ENCODE data around the gene KRTAP5-5. TPM values are rescaled to one million over a fixed set of nuclear protein-coding genes. Genes with fewer than 3 reads are reported as not detected.

Gene KRTAP5-5
- total and polyA plus RNA-seq, 2 experiments from 2014 or later: not detected

DNA sequence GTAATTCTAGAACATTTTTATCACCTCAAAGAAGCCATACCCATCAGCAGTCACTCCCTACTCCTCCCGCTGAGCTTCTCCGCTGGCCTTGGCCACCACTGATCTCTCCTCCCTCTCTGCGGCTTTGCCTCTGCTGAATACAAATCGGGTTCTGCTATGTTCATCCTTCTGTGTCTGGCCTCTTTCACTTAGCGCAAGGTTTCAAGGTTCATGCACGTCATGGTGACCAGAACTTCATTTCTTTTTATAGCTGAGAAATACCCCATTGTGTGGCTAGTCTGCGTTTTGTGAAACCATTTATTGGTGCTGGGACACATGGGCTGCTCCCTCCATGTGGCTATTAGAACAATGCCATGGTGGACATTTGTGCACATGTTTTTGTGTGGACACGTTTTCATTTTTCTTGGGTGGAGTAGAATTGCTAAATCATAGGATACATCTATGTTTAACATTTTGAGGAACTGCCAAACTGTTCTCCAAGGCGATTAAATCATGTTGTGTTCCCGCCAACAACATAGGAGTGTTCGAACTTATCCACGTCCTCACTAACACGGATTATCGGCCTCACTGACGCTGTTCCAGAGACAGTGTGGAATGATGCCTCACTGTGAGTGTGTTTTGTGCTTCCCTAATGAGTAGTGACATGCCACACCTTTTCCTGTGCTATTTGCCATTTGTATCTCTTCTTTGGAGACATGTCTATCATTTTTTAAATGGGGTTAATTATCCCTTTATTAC, 43.2 kb downstream of the KRTAP5-5 start:
- Histone ChIP-seq H3K79me2 (replicated peaks; ENCODE audit: insufficient read depth) (no peaks in the 10 kb centered on the region), H2AFZ (no peak overlapping the region), H3F3A (replicated peaks; ENCODE audit: low read depth) (no peaks in the 10 kb centered on the region), H3K4me1 (ENCODE audit: insufficient read depth) (no peaks in the 10 kb centered on the region), H3K4me3 (no peak overlapping the region), H3K27ac (ENCODE audit: low read depth) (no peak overlapping the region), H3K9me2 (ENCODE audit: insufficient read depth) (no peaks in the 10 kb centered on the region), H3K27me3 (ENCODE audit: insufficient read depth) (no peaks in the 10 kb centered on the region), H4K20me1 (replicated peaks; ENCODE audit: insufficient read depth) (no peaks in the 10 kb centered on the region), H3K36me3 (ENCODE audit: insufficient read depth) (no peaks in the 10 kb centered on the region), H3K4me2 (no peak overlapping the region)
- Mint-ChIP-seq H3K36me3 (ENCODE audit: low read depth) (no peaks in the 10 kb centered on the region), H3K4me1 (no peaks in the 10 kb centered on the region), H3K27ac (no peak overlapping the region), H3K4me3 (no peak overlapping the region), H3K27me3 (ENCODE audit: insufficient read depth, low read depth, poor library complexity) (peaks cover 14% of the 10 kb centered on the region), H3K9me3 (no peaks in the 10 kb centered on the region)
- no peak for ATAC-seq
- no peak for TF ChIP-seq EZH2 (IDR thresholded peaks at IDR 0.05; ENCODE audit: low read depth, unreplicated experiment)
- no peak for DNase-seq (ENCODE audit: low spot score)

DNA sequence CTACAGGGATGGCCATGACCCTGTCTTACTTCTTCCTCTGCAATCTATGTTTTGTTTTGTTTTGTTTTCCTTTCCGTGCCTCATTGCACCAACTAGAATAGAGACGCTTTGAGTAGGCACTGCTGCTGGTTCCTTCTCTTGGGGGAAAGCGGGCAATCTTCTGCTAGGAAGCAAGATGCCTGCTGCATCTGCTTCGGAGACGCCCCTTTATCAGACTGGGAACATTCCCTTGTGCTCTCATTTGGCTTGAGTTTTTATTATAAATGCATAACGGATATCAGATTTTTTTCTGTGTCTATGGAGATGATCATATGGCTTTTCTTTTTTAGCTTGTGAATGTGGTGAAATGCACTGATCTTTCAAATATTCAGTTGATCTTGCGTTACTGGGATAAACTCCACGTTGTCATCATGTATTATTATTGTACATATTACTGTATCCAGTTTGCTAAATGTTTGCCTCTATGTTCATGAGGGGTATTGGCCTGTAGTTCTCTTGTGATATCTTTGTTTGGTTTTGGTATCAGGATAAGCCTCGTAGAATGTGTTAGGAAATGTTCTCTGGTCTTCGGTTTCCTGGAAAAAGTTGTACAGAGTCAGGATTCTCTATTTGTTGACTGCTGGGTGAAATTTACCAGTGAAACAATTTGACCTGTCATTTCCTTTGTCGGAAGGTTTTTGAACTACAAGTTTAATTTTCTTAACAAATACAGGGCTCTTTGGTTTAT, 44.0 kb downstream of the KRTAP5-5 start:
- Histone ChIP-seq H3K27me3 (ENCODE audit: insufficient read depth) (no peaks in the 10 kb centered on the region), H3F3A (replicated peaks; ENCODE audit: low read depth) (no peaks in the 10 kb centered on the region), H3K27ac (ENCODE audit: low read depth) (no peak overlapping the region), H3K36me3 (ENCODE audit: insufficient read depth) (no peaks in the 10 kb centered on the region), H3K4me2 (no peak overlapping the region), H3K4me1 (ENCODE audit: insufficient read depth) (no peaks in the 10 kb centered on the region), H3K79me2 (replicated peaks; ENCODE audit: insufficient read depth) (no peaks in the 10 kb centered on the region), H2AFZ (no peak overlapping the region), H3K4me3 (no peak overlapping the region), H4K20me1 (replicated peaks; ENCODE audit: insufficient read depth) (no peaks in the 10 kb centered on the region), H3K9me2 (ENCODE audit: insufficient read depth) (no peaks in the 10 kb centered on the region)
- DNase-seq (ENCODE audit: low spot score): no peak
- ATAC-seq: no peak
- Mint-ChIP-seq H3K4me3 (no peak overlapping the region), H3K9me3 (no peaks in the 10 kb centered on the region), H3K27me3 (ENCODE audit: insufficient read depth, low read depth, poor library complexity) (peaks cover 16% of the 10 kb centered on the region), H3K27ac (no peak overlapping the region), H3K36me3 (ENCODE audit: low read depth) (no peaks in the 10 kb centered on the region), H3K4me1 (no peaks in the 10 kb centered on the region)
- TF ChIP-seq EZH2 (IDR thresholded peaks at IDR 0.05; ENCODE audit: low read depth, unreplicated experiment): no peak
- TF ChIP-seq CREB1 (CRISPR knock-in tag; IDR thresholded peaks at IDR 0.05; ENCODE audit: low read depth): no peak
- TF ChIP-seq NANOG (IDR thresholded peaks at IDR 0.05; ENCODE audit: borderline replicate concordance): no peak
- no peak for TF ChIP-seq POLR2AphosphoS5 (IDR thresholded peaks at IDR 0.05; ENCODE audit: low read depth)
- no peak for TF ChIP-seq ZNF114 (CRISPR knock-in tag; IDR thresholded peaks at IDR 0.05)
- TF ChIP-seq, protein P1, sequence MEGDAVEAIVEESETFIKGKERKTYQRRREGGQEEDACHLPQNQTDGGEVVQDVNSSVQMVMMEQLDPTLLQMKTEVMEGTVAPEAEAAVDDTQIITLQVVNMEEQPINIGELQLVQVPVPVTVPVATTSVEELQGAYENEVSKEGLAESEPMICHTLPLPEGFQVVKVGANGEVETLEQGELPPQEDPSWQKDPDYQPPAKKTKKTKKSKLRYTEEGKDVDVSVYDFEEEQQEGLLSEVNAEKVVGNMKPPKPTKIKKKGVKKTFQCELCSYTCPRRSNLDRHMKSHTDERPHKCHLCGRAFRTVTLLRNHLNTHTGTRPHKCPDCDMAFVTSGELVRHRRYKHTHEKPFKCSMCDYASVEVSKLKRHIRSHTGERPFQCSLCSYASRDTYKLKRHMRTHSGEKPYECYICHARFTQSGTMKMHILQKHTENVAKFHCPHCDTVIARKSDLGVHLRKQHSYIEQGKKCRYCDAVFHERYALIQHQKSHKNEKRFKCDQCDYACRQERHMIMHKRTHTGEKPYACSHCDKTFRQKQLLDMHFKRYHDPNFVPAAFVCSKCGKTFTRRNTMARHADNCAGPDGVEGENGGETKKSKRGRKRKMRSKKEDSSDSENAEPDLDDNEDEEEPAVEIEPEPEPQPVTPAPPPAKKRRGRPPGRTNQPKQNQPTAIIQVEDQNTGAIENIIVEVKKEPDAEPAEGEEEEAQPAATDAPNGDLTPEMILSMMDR (conservative IDR thresholded peaks at IDR 0.05; ENCODE audit: low read depth in 2 of 2): no peak
- no peak for TF ChIP-seq STAT1 (IDR thresholded peaks at IDR 0.05; ENCODE audit: unreplicated experiment)
- TF ChIP-seq JUNB (IDR thresholded peaks at IDR 0.05; ENCODE audit: unreplicated experiment): no peak
- TF ChIP-seq, protein P2, sequence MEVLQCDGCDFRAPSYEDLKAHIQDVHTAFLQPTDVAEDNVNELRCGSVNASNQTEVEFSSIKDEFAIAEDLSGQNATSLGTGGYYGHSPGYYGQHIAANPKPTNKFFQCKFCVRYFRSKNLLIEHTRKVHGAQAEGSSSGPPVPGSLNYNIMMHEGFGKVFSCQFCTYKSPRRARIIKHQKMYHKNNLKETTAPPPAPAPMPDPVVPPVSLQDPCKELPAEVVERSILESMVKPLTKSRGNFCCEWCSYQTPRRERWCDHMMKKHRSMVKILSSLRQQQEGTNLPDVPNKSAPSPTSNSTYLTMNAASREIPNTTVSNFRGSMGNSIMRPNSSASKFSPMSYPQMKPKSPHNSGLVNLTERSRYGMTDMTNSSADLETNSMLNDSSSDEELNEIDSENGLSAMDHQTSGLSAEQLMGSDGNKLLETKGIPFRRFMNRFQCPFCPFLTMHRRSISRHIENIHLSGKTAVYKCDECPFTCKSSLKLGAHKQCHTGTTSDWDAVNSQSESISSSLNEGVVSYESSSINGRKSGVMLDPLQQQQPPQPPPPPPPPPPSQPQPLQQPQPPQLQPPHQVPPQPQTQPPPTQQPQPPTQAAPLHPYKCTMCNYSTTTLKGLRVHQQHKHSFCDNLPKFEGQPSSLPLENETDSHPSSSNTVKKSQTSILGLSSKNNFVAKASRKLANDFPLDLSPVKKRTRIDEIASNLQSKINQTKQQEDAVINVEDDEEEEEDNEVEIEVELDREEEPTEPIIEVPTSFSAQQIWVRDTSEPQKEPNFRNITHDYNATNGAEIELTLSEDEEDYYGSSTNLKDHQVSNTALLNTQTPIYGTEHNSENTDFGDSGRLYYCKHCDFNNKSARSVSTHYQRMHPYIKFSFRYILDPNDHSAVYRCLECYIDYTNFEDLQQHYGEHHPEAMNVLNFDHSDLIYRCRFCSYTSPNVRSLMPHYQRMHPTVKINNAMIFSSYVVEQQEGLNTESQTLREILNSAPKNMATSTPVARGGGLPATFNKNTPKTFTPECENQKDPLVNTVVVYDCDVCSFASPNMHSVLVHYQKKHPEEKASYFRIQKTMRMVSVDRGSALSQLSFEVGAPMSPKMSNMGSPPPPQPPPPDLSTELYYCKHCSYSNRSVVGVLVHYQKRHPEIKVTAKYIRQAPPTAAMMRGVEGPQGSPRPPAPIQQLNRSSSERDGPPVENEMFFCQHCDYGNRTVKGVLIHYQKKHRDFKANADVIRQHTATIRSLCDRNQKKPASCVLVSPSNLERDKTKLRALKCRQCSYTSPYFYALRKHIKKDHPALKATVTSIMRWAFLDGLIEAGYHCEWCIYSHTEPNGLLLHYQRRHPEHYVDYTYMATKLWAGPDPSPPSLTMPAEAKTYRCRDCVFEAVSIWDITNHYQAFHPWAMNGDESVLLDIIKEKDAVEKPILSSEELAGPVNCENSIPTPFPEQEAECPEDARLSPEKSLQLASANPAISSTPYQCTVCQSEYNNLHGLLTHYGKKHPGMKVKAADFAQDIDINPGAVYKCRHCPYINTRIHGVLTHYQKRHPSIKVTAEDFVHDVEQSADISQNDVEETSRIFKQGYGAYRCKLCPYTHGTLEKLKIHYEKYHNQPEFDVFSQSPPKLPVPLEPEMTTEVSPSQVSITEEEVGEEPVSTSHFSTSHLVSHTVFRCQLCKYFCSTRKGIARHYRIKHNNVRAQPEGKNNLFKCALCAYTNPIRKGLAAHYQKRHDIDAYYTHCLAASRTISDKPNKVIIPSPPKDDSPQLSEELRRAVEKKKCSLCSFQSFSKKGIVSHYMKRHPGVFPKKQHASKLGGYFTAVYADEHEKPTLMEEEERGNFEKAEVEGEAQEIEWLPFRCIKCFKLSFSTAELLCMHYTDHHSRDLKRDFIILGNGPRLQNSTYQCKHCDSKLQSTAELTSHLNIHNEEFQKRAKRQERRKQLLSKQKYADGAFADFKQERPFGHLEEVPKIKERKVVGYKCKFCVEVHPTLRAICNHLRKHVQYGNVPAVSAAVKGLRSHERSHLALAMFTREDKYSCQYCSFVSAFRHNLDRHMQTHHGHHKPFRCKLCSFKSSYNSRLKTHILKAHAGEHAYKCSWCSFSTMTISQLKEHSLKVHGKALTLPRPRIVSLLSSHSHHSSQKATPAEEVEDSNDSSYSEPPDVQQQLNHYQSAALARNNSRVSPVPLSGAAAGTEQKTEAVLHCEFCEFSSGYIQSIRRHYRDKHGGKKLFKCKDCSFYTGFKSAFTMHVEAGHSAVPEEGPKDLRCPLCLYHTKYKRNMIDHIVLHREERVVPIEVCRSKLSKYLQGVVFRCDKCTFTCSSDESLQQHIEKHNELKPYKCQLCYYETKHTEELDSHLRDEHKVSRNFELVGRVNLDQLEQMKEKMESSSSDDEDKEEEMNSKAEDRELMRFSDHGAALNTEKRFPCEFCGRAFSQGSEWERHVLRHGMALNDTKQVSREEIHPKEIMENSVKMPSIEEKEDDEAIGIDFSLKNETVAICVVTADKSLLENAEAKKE (CRISPR knock-in tag; IDR thresholded peaks at IDR 0.05): no peak
